Pons (tissue), 1 donor: ENCODE results near the gene CLEC6A.
"Not testable (repeated sequence)": the region's sequence is repeated elsewhere in the genome, so short reads cannot be mapped to it uniquely, and the experiment has no call there.

ENCODE experiments used
- DNase-seq: peaks from one replicate; pipeline ENCODE4 v3.0.0-alpha.2; 2016; ENCODE audit warnings: low spot score

CLEC6A gene

DNA sequence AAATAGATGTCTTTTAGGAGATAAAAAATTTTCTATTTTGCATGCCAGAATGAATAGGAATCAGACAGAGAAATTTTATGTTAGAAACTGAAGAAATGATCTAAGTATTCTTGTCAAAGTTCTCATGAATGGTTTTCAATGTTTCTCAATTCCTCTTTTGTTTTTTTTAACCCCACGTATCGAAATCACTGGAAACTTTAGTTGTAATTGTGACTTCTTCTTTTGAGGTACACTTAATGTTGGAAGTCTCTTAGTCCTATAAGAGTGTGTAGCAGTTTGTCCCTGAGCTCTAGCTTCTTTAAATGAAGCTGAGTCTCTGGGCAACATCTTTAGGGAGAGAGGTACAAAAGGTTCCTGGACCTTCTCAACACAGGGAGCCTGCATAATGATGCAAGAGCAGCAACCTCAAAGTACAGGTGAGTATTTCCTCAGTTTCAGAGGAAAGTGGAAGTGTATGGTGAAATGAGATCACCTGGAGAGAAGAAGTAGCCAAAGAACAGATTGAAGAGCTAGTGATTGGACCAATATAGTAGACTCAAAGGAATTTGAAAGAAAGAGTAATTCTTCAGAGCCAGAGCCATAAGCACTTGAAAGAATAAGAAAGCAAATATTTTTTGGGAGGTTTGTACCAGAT is at the start of gene CLEC6A:
Gene CLEC6A, plus strand, starts transcription at position 236 of the 634 bp plus-strand sequence. Its CDS starts 150 bp downstream, at position 386.
- DNase-seq: no peak

DNA sequence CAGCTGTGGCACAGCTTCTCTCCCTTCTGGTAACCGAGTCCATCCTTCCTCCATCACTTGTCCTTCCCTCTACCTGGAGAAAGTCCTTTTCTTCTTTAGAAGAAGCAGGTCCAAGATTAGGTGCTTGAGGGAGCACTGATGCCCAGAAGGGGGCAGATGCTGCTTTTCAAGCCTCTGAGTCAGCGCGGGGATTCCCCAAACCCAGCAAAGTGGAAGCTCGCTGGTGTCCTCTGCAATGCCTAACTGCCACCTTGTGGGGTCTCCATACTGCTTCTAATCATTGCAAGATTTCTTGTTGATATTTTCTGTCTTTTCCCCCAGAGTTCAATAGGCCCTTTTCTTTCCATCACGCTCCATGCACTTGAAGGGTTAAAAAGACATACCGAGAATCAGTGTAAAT is 36.2 kb upstream of the CLEC6A start:
- not testable (repeated sequence) for DNase-seq

DNA sequence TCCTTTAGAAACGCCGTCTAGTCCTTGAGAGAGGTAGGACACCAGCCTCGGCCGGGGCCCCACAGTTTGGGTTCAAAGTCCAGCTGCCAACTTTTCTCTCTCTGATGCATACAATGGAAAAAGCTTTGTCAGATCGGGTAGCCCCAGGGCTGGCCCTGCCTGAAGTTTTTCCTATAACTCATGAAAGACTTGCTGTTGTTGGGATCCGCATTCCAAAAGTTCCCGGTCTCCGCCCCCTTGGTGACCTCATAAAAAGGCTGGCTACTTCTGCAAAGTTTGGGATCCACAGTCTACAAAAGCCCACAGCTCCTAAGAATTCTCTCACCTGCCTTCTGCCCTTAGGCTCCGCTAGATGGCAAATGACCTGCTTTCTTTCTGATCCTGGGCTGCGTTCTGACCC is 35.3 kb upstream of the CLEC6A start:
- no peak for DNase-seq

DNA sequence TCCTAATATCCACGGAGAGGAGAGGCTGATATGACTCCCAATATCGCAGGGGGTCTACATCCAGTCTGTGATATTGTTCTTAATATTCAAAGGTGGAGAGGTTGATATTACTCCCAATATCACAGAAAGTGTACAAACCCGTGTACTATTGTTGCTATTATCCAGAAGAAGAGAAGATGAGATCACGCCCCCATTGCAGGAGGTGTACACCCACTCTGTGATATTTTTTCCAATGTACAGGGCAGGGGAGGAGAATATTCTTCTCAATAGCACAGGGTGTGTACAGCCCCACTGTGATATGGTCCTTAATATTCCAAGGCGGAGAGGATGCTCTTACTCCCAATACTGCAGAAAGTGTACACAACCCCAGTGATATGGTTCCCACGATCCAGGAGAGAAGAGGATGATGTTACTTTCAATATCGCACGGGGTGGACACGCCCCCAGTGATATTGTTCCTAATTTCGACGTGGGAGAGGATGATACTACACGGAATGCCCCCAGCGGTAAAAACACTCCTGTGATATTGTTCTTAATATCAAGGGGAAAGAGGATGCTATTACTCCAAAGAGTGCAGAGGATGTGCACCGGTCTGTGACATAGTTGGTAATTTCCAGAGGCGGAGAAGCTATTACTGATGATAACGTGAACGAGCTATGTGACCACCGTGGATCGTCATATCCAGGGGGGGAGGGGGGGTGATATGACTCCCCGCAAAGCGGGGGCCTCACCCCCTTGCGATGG is 11.1 kb upstream of the CLEC6A start:
- not testable (repeated sequence) for DNase-seq

DNA sequence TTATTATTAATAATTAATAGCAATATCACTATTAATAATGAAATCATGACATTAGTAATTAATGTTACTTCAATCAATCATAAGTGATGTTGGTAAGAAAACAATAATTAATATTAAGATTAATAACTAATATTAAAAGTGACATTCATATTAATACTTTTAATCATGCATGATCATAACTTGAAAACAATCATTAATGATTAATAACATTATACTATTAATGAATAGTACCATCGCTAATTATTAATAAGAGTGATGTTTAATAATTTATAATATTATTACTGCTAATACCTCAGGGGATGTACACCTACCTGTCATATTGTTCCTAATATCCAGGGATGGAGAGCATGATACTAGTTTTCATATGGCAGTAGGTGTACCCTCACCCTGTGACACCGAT is 10.0 kb upstream of the CLEC6A start:
- no peak for DNase-seq

DNA sequence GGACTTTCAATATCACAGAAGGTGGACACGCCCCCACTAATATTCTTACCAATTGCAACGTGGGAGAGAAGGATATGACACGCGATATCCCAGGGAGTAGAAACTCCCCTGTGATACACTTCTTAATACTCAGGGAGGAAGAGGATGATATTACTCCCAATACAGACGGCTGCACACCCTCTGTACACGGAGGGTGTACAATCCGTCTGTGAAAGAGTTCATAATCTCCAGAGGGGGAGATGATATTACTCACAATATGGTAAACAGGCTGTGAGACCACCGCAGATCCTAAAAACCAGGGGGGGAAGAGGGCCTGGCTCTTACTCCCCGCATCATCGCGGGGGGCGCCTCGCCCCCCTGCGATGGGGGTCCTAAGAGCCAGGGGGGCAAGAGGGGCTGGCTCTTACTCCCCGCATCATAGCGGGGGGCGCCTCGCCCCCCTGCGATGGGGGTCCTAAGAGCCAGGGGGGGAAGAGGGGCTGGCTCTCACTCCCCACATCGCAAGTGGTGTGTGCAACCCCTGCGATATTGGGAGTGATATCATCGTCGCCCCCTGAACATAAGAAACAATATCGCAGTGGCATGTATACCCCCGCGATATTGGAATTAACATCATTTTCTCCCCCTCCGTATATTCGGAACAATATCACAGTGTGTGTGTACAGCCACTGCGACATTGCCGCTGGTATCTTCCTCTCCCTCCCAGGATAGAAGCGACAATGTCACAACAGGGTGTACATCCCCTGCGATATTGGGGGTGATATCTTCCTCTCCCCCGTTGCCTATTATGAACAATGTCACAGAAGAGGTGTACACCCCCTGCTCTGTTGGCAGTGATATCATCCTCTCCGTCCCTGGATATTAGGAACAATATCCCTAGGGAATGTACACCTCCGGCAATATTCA is 8.9 kb upstream of the CLEC6A start:
- no peak for DNase-seq

DNA sequence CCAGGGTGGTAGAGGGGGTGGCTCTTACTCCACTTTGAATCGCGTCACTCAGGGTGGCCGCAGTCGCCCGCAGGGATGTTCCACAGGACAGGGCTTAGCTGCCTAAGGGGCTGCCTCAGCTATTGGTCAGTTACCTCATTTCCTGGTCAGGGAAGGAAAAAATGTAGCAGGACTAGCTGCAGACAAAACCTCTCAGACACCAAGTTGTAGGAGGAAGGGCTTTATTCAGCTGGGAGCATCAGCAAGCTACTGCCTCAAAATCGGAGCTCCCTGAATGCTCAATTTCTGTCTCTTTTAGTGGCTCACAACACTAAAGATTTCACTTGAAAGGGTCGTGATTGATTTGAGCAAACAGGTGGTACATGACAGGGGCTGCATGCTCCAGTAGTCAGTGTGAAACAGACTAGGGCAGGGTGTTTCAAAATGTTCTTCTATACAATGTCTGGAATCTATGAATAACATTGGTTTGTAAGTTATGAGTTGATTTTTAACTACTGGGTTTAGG is 6.4 kb upstream of the CLEC6A start:
- DNase-seq: no peak

DNA sequence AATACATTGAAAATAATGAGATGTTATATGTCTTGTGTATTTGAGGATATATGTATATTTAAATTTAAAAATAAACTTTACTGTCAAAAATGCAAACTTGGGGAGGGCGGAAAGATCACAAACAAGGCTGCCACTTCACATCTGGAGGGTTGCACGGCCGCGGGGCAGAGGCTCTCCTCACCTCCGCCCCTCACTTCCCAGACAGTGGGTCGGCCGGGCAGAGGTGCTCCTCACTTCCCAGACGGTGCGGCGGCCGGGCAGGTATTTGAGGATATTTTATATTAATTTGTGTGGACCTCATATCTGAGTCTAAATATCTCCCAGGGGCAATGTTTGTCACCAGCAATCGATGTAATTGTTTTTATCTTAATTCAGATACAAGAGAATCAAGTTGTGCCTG is 3.7 kb upstream of the CLEC6A start:
- DNase-seq: no peak

DNA sequence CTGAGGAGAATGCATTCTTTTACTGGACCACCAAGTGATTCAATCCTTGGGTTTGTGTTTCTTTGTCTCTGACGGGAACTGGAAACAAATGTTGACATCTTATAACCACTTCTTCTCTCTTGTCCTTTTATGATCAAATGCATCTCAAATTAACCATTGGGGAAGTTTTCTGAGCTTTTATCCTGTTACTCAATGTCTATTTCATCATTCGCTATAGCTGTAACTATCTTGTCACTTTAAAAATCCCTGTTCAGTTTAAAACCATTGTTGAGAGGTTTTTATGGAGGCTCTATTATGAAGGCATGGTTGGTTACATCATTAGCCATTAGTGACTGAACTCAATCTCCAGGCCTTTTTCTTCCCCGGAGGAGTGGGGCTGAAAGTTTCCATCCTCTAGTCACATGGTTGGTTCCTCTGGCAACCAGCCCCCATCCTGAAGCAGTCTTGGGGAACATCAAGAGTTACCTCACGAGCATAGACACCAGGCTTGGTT is 2.7 kb upstream of the CLEC6A start:
- DNase-seq: peak; percentile 15

DNA sequence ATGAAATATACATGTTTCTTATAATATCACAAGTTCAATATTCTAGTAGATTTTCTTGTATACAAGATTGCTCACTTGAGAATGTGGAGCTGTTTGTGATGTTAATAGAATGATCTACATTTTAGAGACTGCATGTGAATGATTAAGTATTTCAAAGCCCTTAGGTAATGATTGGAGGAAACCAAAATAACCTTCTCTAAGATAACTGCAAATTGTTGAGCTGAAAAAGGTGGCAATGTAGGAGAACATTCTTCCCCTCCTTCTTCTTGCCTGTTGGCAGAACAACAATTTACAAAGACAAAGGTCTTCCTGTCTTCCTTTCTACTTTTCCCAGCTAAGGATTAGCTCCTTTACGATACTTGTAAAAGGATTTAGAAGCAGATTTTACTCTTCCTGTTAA is 2.0 kb upstream of the CLEC6A start:
- DNase-seq: no peak

DNA sequence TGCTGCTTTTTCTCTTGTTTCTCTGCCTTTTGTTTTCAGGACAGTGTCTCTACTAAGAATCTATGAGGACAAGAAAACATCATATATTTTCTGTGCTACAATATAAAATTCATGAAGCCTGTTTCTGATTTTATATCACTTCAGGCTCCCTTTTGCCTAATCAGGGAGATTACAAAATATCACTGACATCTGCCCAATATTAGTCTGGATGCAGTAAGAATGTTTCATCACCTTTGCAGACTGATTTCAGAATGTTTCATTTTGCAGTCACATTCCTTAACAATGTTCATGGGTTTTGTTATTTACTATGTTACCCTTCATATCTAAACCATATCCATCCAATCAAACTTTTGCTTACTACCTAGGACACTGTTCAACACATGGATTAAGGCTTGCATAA is 491 bp upstream of the CLEC6A start:
- DNase-seq: no peak

DNA sequence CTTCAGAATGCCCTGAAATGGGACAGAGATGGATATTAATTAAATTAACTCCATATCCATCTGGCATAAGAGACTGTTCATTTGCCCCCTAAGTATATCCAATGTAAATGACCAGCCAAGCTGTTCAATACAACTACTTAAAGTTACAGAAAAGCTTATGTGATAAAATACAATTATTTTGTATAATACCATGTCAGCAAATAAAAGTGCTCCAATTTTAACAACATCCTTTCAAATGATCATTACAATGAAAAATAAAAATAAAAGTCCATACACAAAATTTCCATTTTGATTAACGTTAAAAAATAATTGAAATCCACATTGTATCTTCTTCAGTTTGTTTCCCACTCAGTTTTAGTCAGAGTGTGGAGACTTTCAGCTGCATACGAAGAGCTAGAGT is 5.7 kb downstream of the CLEC6A start:
- DNase-seq: no peak

DNA sequence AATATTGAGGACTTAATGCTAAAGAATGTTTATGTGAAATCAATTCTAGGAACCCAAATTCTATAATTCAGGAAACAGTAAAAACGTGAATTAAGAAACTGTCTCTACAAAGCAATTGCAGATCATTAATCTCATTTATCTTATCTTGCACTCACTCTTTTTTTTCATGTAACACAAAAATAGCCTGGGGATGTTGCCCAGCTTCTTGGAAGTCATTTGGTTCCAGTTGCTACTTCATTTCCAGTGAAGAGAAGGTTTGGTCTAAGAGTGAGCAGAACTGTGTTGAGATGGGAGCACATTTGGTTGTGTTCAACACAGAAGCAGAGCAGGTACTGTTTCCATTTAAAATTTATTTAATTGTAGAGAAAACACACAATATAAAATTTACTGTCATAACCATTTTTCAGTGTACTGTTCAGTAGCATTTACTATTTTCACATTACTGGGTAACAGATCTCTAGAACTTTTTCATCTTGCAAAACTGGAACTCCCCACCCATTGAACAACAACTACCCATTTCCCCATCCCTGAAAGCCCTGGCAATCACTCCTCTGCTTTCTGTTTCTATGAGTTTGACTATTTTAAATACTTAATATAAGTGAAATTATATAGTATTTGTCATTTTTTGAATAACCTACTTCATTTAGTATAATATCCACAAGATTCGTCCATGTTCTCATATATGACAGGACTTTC is 9.7 kb downstream of the CLEC6A start:
- DNase-seq: no peak

DNA sequence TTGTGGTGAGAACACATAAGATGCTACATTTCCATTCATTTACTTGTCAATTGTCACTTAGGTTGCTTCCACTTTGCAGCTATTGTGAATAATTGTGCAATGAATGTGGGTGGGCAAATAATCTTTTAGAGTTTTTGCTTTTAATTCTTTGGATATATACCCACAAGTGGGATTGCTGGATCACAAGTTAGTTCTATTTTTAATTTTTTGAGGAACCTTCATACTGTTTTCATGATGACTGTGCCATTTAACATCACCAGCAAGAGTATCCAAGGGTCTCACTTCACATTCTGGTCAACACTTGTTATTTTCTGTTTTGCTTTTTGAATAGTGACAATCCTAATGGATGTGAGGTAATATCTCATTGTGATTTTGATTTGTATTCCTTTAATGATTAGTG is 10.5 kb downstream of the CLEC6A start:
- DNase-seq: no peak

DNA sequence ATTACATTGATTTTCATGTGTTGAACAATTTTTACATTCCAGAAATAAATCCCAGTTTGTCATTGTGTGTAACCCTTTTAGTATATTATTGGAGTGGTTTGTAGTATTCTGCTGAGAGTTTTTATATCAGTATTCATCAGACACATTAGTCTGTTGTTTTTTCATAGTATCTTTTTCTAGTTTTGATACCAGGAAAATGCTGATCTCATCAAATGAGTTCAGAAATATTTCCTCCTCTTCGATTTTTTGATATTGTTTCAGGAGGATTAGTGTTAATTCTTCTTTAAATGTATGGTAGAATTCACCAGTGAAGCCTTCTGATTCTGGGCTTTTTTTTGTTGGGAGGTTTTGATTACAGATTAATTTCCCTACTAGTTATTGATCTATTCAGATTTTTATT is 15.3 kb downstream of the CLEC6A start:
- no peak for DNase-seq

DNA sequence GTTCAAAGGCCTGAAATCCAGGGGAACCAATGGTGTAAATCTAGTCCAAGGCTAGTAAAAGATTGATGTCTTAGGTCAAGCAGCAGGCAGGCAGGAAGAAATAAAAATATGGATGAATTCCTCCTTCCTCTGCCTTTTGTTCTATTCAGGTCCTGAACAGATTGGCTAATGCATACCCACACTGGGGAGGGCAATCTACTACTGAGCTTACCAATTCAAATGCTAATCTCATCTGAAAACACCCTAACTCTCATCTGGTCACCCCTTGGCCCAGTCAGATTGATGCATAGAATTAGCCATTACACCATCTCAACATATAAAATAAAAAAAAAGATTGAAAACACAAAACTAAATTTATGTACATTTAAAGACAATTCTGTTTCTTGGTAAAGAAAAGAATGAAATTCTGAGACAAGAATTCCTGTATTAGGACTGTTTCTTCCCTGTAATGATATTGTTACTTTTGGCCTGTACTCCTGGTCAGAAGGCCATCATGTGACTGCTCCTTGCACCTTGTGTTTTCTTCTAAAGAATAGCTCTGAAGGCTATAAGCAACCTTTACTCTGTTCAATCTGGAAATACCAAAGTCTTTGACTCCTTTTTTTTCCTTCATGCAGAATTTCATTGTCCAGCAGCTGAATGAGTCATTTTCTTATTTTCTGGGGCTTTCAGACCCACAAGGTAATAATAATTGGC is 19.9 kb downstream of the CLEC6A start:
- no peak for DNase-seq

DNA sequence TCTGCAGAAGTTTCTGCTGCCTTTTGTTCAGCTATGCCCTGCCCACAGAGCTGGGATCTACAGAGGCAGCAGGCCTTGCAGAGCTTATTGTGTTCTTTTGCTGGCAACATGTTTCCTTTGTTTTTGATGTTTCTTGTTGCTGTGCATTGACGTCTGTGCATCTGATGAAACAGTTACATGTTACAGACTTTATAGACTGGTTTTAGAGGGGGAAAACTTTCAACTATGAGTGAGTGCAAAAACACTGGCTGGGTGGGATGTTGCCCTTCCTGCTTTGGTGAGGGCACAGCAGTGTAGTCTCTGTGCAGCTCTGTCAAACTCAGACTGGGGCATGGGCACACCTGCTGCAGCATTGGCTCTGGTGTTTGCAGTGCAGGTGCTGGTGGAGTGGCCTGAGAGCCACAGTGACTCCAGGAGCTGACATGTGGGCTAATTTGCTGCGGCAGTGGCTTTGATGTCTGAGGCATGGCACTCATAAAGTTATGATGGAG is 26.9 kb downstream of the CLEC6A start:
- no peak for DNase-seq

DNA sequence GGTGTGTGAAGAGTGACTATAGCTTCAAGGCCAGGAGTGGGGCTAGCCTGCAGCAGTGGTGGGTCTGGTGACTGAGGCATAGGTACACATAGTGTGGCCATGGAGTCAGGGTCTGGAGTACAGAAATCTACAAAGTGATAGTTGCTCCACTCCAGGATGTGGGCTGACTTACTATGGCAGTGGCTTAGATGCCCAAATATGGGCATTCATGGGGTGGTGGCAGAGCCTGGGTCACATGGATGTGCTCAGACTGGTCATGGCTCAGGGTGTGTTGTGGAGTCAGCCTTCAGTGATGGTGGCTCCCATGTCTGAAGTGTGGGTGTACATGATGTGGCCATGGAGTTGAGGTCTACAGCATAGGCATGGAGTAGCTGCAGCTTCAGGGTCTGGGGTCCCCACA is 27.3 kb downstream of the CLEC6A start:
- DNase-seq: no peak

DNA sequence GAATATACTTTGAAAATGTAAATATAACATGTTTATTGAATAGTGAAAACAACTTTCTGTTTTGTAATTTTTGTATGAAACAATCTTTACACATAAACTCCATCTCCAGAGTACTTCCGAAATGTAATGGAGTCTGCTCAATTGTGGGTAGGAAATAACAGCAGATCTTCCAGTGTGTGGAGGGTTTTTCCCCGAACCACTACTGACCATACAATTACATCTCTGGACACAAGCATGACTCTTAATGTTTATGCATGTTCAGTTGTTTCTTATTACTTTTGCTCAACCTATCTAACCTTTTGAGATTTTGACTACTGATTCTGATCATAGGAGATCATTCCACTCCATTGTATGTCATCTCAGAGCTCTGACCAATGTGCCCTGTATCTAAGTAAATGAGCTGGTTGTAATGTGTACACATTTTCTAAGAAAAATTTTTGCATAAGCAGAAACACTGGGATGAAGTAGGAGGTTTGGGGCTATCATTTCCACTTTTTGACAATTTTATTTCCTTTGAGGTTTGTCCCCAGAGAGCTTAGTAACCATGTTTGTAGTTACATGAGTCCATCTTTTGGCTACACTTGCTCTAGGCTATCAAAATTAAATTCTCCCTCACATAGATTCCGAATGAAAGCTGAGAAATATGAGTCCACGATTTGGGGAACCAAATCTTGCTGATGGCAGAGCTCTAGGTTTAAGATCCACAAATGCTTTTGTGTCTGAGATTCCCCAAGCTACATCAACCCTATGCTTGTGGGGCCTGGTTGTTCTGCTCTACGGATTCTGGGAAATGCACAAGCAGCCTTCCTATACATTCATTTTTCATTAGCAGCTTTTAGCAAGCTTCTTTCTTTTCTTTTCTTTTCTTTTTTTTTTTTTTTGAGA is 36.1 kb downstream of the CLEC6A start:
- DNase-seq: peak; percentile 9

DNA sequence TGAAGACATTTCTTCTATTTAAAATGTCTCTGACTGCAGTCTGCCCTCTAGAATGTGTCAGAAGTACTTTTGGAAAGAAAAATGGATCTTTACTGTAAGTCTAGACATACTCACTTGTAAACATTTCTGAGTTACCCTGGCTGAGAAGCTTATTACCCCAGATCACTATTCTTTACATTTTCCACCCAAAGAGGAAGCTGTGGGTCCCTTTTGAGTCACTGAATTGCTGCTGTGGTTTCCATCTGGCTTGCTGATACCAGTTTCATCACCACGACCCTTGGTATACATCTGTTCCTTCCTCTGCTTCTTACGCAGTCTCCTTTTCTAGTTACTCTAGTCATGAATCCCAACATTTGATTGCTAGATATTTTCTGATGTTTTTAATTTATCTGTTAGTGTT is 37.3 kb downstream of the CLEC6A start:
- DNase-seq: peak; percentile 67
